GM21515 (cell line): ENCODE data around the gene ZNF585A.
A peak's percentile ranks its signal among the peaks of the same experiment; 100 is the strongest.
"Not testable (repeated sequence)": the region's sequence is repeated elsewhere in the genome, so short reads cannot be mapped to it uniquely, and the experiment has no call there.

Experiments
- ATAC-seq: cut with Tn5 transposase; IDR thresholded peaks from one replicate; pipeline ENCODE4 v1.9.1; 2021; ENCODE audit not compliant: unreplicated experiment

The ZNF585A gene

DNA sequence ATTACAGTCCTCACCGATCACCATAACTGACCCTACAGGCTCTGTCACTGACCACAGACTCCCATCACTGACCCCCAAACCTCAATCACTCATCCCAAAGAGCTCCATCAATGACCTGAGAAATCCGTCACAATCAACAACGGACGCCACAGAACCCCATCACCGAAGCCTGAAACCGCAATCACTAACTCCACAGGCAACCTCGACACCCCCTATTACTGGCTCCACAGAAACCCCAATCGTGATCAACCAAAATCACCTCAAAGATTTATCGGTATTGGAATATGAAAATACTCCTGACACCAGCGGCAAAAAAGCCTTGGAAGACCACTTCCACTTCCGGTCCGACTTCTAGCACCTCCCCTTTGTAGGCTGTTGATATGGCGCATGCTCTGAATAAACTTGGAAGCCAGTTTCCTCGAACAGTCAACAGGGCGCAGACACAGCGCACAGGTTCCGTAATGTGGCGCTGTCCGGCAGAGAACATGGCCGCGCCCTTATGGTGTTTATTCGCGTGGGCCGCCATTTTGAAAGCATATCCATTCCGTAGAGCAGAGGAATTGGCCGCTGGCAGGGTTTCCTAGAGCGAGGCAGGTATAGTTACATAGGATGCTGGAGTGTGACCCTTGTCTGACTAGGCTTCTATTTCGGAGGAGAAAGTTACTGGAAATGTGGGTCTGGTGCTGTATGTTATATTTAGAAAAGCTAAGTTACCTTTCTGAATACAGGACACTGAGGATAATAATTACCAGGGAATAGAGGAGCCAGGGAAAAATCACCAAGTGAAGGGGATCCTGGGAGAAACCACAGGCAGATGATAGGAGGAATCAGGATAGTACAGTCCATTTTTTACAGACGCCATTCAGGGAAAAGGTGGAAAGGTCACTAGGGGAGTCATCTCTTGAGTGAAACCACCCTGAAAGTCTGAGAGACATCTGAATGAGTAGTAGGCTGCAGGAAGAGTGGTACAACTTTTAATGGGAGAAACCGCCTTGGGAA lies at the start of gene ZNF585A:
Gene ZNF585A (minus strand): TSS at position 328 of the 999 bp plus-strand sequence. CDS start 2,785 bp downstream, outside the sequence.
- peak; percentile 95 for ATAC-seq

- no peak for ATAC-seq
Observed at GRCh38 chr19:37221136-37221535, 48.6 kb upstream of the ZNF585A start.

- ATAC-seq = no peak
Observed at GRCh38 chr19:37220383-37220782, 47.9 kb upstream of the ZNF585A start.

- ATAC-seq = no peak
Observed at GRCh38 chr19:37218592-37218935, 46.1 kb upstream of the ZNF585A start.

- peak; percentile 90 for ATAC-seq
Observed at GRCh38 chr19:37217775-37218591, 45.5 kb upstream of the ZNF585A start, which contains the start of gene ZNF383. Gene ZNF383 (plus strand): TSS chr19:37218214. CDS start chr19:37230454, 12,240 bp downstream.

DNA sequence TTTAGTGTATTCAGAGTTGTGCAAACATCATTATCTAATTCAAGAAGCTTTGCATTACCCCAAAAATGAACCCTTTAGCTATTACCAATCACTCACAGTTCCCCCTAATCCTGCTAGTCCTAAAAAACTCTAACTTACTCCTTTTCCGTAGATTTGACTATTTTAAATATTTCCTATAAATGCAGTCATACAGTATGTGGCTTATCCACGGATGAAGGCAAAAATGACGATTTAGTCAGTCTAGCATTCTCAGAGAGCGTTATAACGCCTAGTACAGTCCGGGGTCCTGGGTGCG lies 44.9 kb upstream of the ZNF585A start:
- no peak for ATAC-seq

GRCh38 chr19:37197768-37198167 lies 25.3 kb upstream of the ZNF585A start:
- no peak for ATAC-seq

DNA sequence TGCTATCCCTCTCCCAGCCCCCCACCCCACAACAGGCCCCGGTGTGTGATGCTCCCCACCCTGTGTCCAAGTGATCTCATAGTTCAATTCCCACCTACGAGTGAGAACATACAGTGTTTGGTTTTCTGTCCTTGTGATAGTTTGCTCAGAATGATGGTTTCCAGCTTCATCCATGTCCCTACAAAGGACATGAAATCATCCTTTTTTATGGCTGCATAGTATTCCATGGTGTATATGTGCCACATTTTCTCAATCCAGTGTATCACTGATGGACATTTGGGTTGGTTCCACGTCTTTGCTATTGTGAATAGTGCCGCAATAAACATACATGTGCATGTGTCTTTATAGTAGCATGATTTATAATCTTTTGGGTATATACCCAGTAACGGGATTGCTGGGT lies 24.6 kb upstream of the ZNF585A start:
- ATAC-seq = not testable (repeated sequence)

DNA sequence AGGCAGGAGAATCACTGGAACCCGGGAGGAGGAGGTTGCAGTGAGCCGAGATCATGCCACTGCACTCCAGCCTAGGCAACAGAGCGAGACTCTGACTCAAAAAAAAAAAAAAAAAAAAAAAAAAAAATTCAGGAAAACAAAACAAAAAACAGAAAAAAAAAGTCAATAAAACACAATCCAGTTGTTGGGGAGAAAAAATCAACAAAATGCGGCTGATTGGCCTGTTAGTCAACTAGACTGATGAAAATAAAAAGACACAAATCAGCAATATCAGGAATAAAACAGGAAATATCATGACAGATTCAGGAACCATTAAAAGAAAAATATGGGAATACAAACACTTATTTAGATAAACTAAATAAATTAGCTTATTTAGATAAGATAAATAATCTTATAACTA lies 22.8 kb upstream of the ZNF585A start:
- not testable (repeated sequence) for ATAC-seq

- ATAC-seq = not testable (repeated sequence)
Observed at GRCh38 chr19:37186071-37186470, 13.6 kb upstream of the ZNF585A start.

GRCh38 chr19:37165635-37166034 lies 6.9 kb downstream of the ZNF585A start:
- ATAC-seq = no peak

DNA sequence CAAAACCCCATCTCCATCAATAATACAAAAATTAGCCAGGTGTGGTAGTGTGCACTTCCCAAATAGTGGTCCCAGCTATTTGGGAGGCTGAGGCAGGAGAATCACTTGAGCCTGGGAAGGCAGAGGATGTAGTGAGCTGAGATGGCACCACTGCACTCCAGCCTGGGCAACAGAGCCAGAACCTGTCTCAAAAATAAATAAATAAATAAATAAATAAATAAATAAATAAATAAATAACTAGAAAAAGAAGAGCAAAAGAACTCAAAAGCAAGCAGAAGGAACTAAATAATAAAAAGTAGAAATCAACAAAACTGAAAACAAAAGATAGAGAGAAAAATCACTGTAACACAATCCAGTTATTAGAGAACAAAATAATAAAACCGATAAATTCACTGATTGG lies 12.3 kb downstream of the ZNF585A start:
- no peak for ATAC-seq

DNA sequence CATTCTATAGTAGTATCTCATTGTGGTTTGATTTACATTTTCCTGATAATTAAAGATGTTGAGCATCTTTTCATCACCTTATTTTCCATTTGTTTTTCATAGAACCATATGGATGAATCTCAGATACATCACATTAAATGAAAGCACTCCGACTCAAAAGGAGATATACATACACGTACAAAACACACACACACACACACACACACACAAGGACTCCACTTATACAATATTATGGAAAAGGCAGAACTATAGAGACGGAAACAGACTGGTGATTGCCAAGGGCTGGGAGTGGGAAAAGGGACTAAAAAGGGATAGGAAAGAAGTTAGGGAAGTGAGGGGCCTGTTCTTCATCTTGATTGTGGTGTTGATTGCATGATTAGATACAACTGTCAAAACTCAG lies 24.3 kb downstream of the ZNF585A start:
- ATAC-seq = no peak

GRCh38 chr19:37136111-37136510 lies 36.4 kb downstream of the ZNF585A start:
- ATAC-seq = no peak

DNA sequence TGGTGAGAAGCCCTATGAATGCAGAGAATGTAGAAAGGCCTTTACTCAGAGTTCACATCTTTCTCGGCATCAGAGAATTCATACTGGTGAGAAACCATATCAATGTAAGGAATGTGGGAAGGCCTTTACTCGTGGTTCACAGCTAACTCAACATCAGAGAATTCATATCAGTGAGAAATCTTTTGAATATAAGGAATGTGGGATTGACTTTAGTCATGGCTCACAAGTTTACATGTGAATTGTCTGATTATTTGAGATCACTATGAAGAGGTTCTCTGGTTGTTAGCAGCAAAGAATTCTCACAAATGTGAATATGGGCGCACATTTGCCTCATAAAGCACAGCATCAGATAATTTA lies 43.7 kb downstream of the ZNF585A start:
- ATAC-seq = no peak

DNA sequence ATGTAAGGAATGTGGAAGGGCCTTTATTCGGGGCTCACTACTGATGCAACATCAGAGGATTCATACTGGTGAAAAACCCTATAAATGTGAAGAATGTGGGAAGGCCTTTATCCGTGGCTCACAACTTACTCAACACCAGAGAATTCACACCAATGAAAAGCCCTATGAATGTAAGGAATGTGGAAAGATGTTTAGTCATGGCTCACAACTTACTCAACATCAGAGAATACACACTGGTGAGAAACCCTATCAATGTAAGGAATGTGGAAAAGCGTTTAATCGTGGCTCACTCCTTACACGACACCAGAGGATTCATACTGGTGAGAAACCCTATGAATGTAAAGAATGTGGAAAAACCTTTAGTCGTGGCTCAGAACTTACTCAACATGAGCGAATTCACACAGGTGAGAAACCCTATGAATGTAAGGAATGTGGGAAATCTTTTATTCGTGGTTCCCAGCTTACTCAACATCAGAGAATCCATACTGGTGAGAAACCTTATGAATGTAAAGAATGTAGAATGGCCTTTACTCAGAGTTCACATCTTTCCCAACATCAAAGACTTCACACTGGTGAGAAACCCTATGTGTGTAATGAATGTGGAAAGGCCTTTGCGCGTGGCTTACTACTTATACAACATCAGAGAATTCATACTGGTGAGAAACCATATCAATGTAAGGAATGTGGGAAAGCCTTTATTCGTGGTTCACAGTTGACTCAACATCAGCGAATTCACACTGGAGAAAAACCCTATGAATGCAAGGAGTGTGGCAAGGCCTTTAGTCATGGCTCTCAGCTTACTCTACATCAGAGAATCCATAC lies 44.3 kb downstream of the ZNF585A start:
- no peak for ATAC-seq

GRCh38 chr19:37122093-37122492 lies 50.4 kb downstream of the ZNF585A start:
- ATAC-seq = not testable (repeated sequence)

DNA sequence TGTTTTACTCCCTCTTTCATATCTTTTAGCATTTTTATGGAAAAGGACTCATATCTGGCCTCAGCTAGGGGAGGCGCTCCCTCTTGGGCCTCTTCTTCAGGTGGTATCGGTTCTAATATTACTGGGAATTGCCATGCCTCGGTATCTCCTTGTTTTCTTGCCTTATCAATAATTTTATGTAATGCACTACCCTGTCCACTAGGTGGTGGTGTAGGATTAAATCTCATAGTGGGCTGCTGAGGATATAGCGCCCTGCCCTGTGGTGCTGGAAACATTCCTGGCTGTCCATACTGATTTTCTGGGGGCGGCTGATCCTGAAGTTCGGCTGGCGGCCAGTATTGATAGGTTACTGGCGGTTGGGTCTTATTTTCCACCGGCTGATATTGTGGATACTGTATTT lies 58.5 kb downstream of the ZNF585A start:
- ATAC-seq = no peak

- not testable (repeated sequence) for ATAC-seq
Observed at GRCh38 chr19:37111753-37112152, 60.7 kb downstream of the ZNF585A start.

DNA sequence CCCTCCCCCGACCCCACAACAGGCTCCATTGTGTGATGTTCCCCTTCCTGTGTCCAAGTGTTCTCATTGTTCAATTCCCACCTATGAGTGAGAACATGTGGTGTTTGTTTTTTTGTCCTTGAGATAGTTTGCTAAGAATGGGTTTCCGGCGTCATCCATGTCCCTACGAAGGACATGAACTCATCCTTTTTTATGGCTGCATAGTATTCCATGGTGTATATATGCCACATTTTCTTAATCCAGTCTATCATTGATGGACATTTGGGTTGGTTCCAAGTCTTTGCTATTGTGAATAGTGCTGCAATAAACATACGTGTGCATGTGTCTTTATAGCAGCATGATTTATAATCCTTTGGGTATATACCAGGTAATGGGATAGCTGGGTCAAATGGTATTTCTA lies 68.4 kb downstream of the ZNF585A start:
- ATAC-seq = not testable (repeated sequence)

- ATAC-seq = no peak
Observed at GRCh38 chr19:37098570-37098969, 73.9 kb downstream of the ZNF585A start.
